HepG2 (cell line): ENCODE data around the gene C3orf18. TPM values are rescaled to one million over a fixed set of nuclear protein-coding genes. Genes with fewer than 3 reads are reported as not detected.

ENCODE experiments used
- ARNT2 ChIP-seq: sonication (generic); formaldehyde crosslinking; IDR thresholded peaks from 2 replicates; pipeline ENCODE4 v1.8.0; 2022; ENCODE audit warnings: mild to moderate bottlenecking, low read depth, missing genetic modification reagents, moderate library complexity
- CBX5 ChIP-seq: sonication (generic); formaldehyde crosslinking; IDR thresholded peaks from 2 replicates; pipeline ENCODE4 v1.4.0; 2020; ENCODE audit warnings: missing genetic modification reagents, borderline replicate concordance
- CEBPB ChIP-seq: IDR thresholded peaks from 2 replicates; pipeline ENCODE4 v1.6.1; 2011; ENCODE audit warnings: low read depth, low read length, improper control_type of control experiment, borderline replicate concordance
- DPF2 ChIP-seq: sonication (generic); formaldehyde crosslinking; IDR thresholded peaks from 2 replicates; pipeline ENCODE4 v1.4.0; 2020; ENCODE audit warnings: mild to moderate bottlenecking, low read depth, missing genetic modification reagents, borderline replicate concordance
- GATAD2A ChIP-seq: IDR thresholded peaks from 2 replicates; pipeline ENCODE4 v1.6.1; 2016
- IKZF4 ChIP-seq: sonication (generic); formaldehyde crosslinking; IDR thresholded peaks from 2 replicates; pipeline ENCODE4 v1.5.1; 2020; ENCODE audit warnings: borderline replicate concordance, mild to moderate bottlenecking, low read depth, missing genetic modification reagents; ENCODE audit errors: not compliant biosample characterization
- MATR3 ChIP-seq: sonication (generic); formaldehyde crosslinking; IDR thresholded peaks from 2 replicates; pipeline ENCODE4 v1.4.0; 2020; ENCODE audit warnings: missing genetic modification reagents
- MEIS2 ChIP-seq: sonication (generic); formaldehyde crosslinking; IDR thresholded peaks from 2 replicates; pipeline ENCODE4 v1.9.0; 2021; ENCODE audit warnings: mild to moderate bottlenecking, missing genetic modification reagents
- NFYC ChIP-seq: IDR thresholded peaks from 2 replicates; pipeline ENCODE4 v1.6.1; 2016; ENCODE audit warnings: missing genetic modification reagents, missing compliant biosample characterization
- PHF8 ChIP-seq: sonication (generic); formaldehyde crosslinking; IDR thresholded peaks from 2 replicates; pipeline ENCODE4 v1.5.0; 2020; ENCODE audit warnings: missing genetic modification reagents
- POLR2G ChIP-seq: fragments of 200-400 bp; formaldehyde crosslinking; IDR thresholded peaks from 2 replicates; pipeline ENCODE4 v1.6.1; 2018; ENCODE audit warnings: mild to moderate bottlenecking, low read depth, low read length, moderate library complexity
- RELA ChIP-seq: sonication (generic); formaldehyde crosslinking; IDR thresholded peaks from 2 replicates; pipeline ENCODE4 v1.4.0; 2020; ENCODE audit warnings: missing genetic modification reagents
- SSRP1 ChIP-seq: IDR thresholded peaks from 2 replicates; pipeline ENCODE4 v1.6.1; 2016; ENCODE audit warnings: control low read depth
- ZBTB21 ChIP-seq: sonication (generic); formaldehyde crosslinking; IDR thresholded peaks from 2 replicates; pipeline ENCODE4 v1.4.0; 2020; ENCODE audit warnings: missing genetic modification reagents
- ZNF205 ChIP-seq: IDR thresholded peaks from 2 replicates; pipeline ENCODE4 v1.6.1; 2018; ENCODE audit warnings: missing biosample characterization, missing genetic modification reagents
- ZNF329 ChIP-seq: sonication (generic); formaldehyde crosslinking; IDR thresholded peaks from 2 replicates; pipeline ENCODE4 v1.9.0; 2021; ENCODE audit warnings: low read depth, mild to moderate bottlenecking, missing genetic modification reagents
- ZNF383 ChIP-seq: sonication (generic); formaldehyde crosslinking; IDR thresholded peaks from 2 replicates; pipeline ENCODE4 v1.4.0; 2020; ENCODE audit warnings: missing genetic modification reagents, mild to moderate bottlenecking, borderline replicate concordance
- ZNF441 ChIP-seq: sonication (generic); formaldehyde crosslinking; IDR thresholded peaks from 2 replicates; pipeline ENCODE4 v1.7.0; 2021; ENCODE audit warnings: missing genetic modification reagents, borderline replicate concordance
- ZNF562 ChIP-seq: sonication (generic); formaldehyde crosslinking; IDR thresholded peaks from 2 replicates; pipeline ENCODE4 v1.8.0; 2022; ENCODE audit warnings: missing genetic modification reagents, borderline replicate concordance
- ZNF652 ChIP-seq: IDR thresholded peaks from 2 replicates; pipeline ENCODE4 v1.6.1; 2016; ENCODE audit warnings: low read depth, borderline replicate concordance
- polyA plus RNA-seq, 8 experiments: library from polyadenylated mRNA; depleted of rRNA in 3 of 8; stranded (reverse) in 7 of 8; unstranded in 1 of 8; fragments of >200 nt; fragmentation: Illumina TruSeq in 4 of 8; extraction: Trizol in 4 of 8; gene quantifications; 2 replicates each; pipeline versions ENCODE4 v1.2.1 to v1.2.3, GENCODE V29; 2011 to 2016; ENCODE audit warnings: low read depth in 4 of 8, missing spikeins in 1 of 8, mixed read lengths in 1 of 8; ENCODE audit not compliant: insufficient read depth in 1 of 8
- total RNA-seq, 5 experiments: library from RNA; depleted of rRNA; stranded (reverse); fragments of >200 nt; fragmentation: Illumina TruSeq; extraction: Trizol; gene quantifications; 2 replicates each; pipeline ENCODE4 v1.2.3, GENCODE V29; 2016; ENCODE audit warnings: low read depth in 1 of 5
- TF ChIP-seq, protein P1 (sequence below): sonication (generic); formaldehyde crosslinking; IDR thresholded peaks from 2 replicates; pipeline ENCODE4 v1.8.0; 2022; ENCODE audit warnings: mild to moderate bottlenecking, missing genetic modification reagents, moderate library complexity
- TF ChIP-seq, protein P2 (sequence below): IDR thresholded peaks from 2 replicates; pipeline ENCODE4 v1.6.1; 2012; ENCODE audit warnings: inconsistent platforms
- TF ChIP-seq, protein P3 (sequence below): sonication (generic); formaldehyde crosslinking; IDR thresholded peaks from 2 replicates; pipeline ENCODE4 v1.4.0; 2020; ENCODE audit warnings: low read depth, mild to moderate bottlenecking, missing genetic modification reagents
- TF ChIP-seq, protein P4 (sequence below): sonication (generic); formaldehyde crosslinking; conservative IDR thresholded peaks from 2 replicates; pipeline ENCODE4 v1.4.0; 2020; ENCODE audit warnings: mild to moderate bottlenecking, missing genetic modification reagents, moderate library complexity

Gene C3orf18
- total and polyA plus RNA-seq, 2 of the 13 experiments (the other 11 are each of a cell fraction or from before 2014, with no cell fraction given) = 1.6 to 4.8 TPM

- TF ChIP-seq, protein P1, sequence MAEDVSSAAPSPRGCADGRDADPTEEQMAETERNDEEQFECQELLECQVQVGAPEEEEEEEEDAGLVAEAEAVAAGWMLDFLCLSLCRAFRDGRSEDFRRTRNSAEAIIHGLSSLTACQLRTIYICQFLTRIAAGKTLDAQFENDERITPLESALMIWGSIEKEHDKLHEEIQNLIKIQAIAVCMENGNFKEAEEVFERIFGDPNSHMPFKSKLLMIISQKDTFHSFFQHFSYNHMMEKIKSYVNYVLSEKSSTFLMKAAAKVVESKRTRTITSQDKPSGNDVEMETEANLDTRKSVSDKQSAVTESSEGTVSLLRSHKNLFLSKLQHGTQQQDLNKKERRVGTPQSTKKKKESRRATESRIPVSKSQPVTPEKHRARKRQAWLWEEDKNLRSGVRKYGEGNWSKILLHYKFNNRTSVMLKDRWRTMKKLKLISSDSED (CRISPR knock-in tag) = no peak
- TF ChIP-seq ZNF383 (CRISPR knock-in tag) (no peak), SSRP1 (no peak; the same call in 1 of the 2 replicates), ARNT2 (CRISPR knock-in tag) (0 out of 2 replicates have a peak, but pooled peaks have one; percentile 44), MEIS2 (CRISPR knock-in tag) (no peak), NFYC (CRISPR knock-in tag) (0 out of 2 replicates have a peak, but pooled peaks have one; percentile 3), CEBPB (no peak), ZNF652 (CRISPR knock-in tag) (no peak), ZNF205 (CRISPR knock-in tag) (peak; percentile 17; the same call in 1 of the 2 replicates), CBX5 (CRISPR knock-in tag) (no peak; the same call in 1 of the 2 replicates), PHF8 (CRISPR knock-in tag) (0 out of 2 replicates have a peak, but pooled peaks have one; percentile 31), IKZF4 (CRISPR knock-in tag) (no peak), ZNF329 (CRISPR knock-in tag) (peak; percentile 78; the same call in 1 of the 2 replicates), ZNF562 (CRISPR knock-in tag) (no peak), ZNF441 (CRISPR knock-in tag) (no peak), ZBTB21 (CRISPR knock-in tag) (no peak), DPF2 (peak; percentile 61; the same call in 1 of the 2 replicates), POLR2G (peak; percentile 71; the same call in 1 of the 2 replicates), RELA (CRISPR knock-in tag) (no peak), GATAD2A (CRISPR knock-in tag) (peak; percentile 72), MATR3 (no peak)
- TF ChIP-seq, protein P2, sequence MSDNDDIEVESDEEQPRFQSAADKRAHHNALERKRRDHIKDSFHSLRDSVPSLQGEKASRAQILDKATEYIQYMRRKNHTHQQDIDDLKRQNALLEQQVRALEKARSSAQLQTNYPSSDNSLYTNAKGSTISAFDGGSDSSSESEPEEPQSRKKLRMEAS = peak; percentile 72
- TF ChIP-seq, protein P3, sequence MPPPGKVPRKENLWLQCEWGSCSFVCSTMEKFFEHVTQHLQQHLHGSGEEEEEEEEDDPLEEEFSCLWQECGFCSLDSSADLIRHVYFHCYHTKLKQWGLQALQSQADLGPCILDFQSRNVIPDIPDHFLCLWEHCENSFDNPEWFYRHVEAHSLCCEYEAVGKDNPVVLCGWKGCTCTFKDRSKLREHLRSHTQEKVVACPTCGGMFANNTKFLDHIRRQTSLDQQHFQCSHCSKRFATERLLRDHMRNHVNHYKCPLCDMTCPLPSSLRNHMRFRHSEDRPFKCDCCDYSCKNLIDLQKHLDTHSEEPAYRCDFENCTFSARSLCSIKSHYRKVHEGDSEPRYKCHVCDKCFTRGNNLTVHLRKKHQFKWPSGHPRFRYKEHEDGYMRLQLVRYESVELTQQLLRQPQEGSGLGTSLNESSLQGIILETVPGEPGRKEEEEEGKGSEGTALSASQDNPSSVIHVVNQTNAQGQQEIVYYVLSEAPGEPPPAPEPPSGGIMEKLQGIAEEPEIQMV (CRISPR knock-in tag) = peak; percentile 11; the same call in 1 of the 2 replicates
- TF ChIP-seq, protein P4, sequence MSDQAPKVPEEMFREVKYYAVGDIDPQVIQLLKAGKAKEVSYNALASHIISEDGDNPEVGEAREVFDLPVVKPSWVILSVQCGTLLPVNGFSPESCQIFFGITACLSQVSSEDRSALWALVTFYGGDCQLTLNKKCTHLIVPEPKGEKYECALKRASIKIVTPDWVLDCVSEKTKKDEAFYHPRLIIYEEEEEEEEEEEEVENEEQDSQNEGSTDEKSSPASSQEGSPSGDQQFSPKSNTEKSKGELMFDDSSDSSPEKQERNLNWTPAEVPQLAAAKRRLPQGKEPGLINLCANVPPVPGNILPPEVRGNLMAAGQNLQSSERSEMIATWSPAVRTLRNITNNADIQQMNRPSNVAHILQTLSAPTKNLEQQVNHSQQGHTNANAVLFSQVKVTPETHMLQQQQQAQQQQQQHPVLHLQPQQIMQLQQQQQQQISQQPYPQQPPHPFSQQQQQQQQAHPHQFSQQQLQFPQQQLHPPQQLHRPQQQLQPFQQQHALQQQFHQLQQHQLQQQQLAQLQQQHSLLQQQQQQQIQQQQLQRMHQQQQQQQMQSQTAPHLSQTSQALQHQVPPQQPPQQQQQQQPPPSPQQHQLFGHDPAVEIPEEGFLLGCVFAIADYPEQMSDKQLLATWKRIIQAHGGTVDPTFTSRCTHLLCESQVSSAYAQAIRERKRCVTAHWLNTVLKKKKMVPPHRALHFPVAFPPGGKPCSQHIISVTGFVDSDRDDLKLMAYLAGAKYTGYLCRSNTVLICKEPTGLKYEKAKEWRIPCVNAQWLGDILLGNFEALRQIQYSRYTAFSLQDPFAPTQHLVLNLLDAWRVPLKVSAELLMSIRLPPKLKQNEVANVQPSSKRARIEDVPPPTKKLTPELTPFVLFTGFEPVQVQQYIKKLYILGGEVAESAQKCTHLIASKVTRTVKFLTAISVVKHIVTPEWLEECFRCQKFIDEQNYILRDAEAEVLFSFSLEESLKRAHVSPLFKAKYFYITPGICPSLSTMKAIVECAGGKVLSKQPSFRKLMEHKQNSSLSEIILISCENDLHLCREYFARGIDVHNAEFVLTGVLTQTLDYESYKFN = peak; percentile 88
Measured at GRCh38 chr3:50587806-50588758, 20.5 kb upstream of the C3orf18 start (continued).
